K562 (cell line): ENCODE measurements around the gene MAZ. TPM values are rescaled to one million over a fixed set of nuclear protein-coding genes. Genes with fewer than 3 reads are reported as not detected.
A peak's percentile ranks its signal among the peaks of the same experiment; 100 is the strongest.

Experiments used
- CHD4 ChIP-seq: fragments of 200-600 bp; sonication (generic); IDR thresholded peaks from 3 replicates; pipeline ENCODE4 v1.6.1; 2012; ENCODE audit warnings: low read depth, mild to moderate bottlenecking, mixed read lengths, low read length, inconsistent platforms; ENCODE audit not compliant: insufficient read depth, insufficient replicate concordance, poor library complexity, severe bottlenecking
- E2F8 ChIP-seq: fragments of 450-650 bp; IDR thresholded peaks from 2 replicates; pipeline ENCODE4 v1.7.1; 2018; ENCODE audit warnings: mild to moderate bottlenecking, low read depth; ENCODE audit not compliant: partially characterized antibody
- MCM7 ChIP-seq, 2 experiments: fragments of 450-650 bp; IDR thresholded peaks; 2 replicates each; pipeline ENCODE4 v1.6.1; 2016 to 2018
- MEIS2 ChIP-seq: fragments of 450-650 bp; IDR thresholded peaks from 2 replicates; pipeline ENCODE4 v1.6.1; 2014; ENCODE audit warnings: mild to moderate bottlenecking; ENCODE audit not compliant: partially characterized antibody
- NCOA4 ChIP-seq: fragments of 450-650 bp; IDR thresholded peaks from 2 replicates; pipeline ENCODE4 v1.6.1; 2018; ENCODE audit warnings: mild to moderate bottlenecking; ENCODE audit not compliant: partially characterized antibody
- PCBP1 ChIP-seq: fragments of 200-400 bp; formaldehyde crosslinking; IDR thresholded peaks from 2 replicates; pipeline ENCODE4 v1.6.1; 2018; ENCODE audit warnings: mild to moderate bottlenecking, low read depth, low read length; ENCODE audit not compliant: poor library complexity, severe bottlenecking
- SRSF1 ChIP-seq: fragments of 200-400 bp; formaldehyde crosslinking; IDR thresholded peaks from 2 replicates; pipeline ENCODE4 v1.6.1; 2017; ENCODE audit warnings: mild to moderate bottlenecking, low read depth, low read length, moderate library complexity
- SUPT5H ChIP-seq: fragments of 450-650 bp; IDR thresholded peaks from 2 replicates; pipeline ENCODE4 v1.6.1; 2016
- TBP ChIP-seq: optimal IDR thresholded peaks from 2 replicates; pipeline ENCODE3; 2011; ENCODE audit warnings: low read depth, low read length, improper control_type of control experiment
- TCF7 ChIP-seq: sonication (generic); IDR thresholded peaks from 2 replicates; pipeline ENCODE4 v1.6.1; 2016; ENCODE audit warnings: antibody characterized with exemption, borderline replicate concordance
- U2AF1 ChIP-seq: fragments of 200-400 bp; formaldehyde crosslinking; optimal IDR thresholded peaks from 2 replicates; pipeline ENCODE3; 2017; ENCODE audit warnings: mild to moderate bottlenecking, low read depth, low read length, moderate library complexity
- ZBTB1 ChIP-seq: sonication (generic); formaldehyde crosslinking; IDR thresholded peaks from 2 replicates; pipeline ENCODE4 v1.8.1; 2023; ENCODE audit warnings: missing genetic modification reagents, low read depth, mild to moderate bottlenecking, borderline replicate concordance
- ZEB2 ChIP-seq: fragments of 450-650 bp; IDR thresholded peaks from 2 replicates; pipeline ENCODE4 v1.6.1; 2016
- ZFX ChIP-seq: sonication (generic); formaldehyde crosslinking; IDR thresholded peaks from 2 replicates; pipeline ENCODE4 v1.8.0; 2022; ENCODE audit warnings: mild to moderate bottlenecking, missing genetic modification reagents, moderate library complexity
- ZKSCAN3 ChIP-seq: fragments of 250-450 bp; sonication (Bioruptor Pico); IDR thresholded peaks from 2 replicates; pipeline ENCODE4 v1.4.0; 2020
- ZNF318 ChIP-seq, 2 experiments: fragments of 450-650 bp; IDR thresholded peaks; 2 replicates each; pipeline ENCODE4 v1.6.1; 2016; ENCODE audit warnings: mild to moderate bottlenecking in 2 of 2, borderline replicate concordance in 1 of 2, low read depth in 1 of 2, moderate library complexity in 1 of 2
- ZNF444 ChIP-seq: fragments of 250-450 bp; sonication (Bioruptor Pico); IDR thresholded peaks from 2 replicates; pipeline ENCODE4 v1.4.0; 2020; ENCODE audit warnings: mild to moderate bottlenecking, moderate library complexity
- polyA plus RNA-seq, 8 experiments: library from polyadenylated mRNA; depleted of rRNA in 4 of 8; stranded (reverse) in 5 of 8; unstranded in 3 of 8; fragments of >200 nt; fragmentation: Nextera tagmentation in 2 of 8; fragmentation: Illumina TruSeq in 1 of 8; extraction: Ambion mirVana in 2 of 8; extraction: Trizol in 1 of 8; gene quantifications; 2 replicates each; pipeline versions ENCODE4 v1.2.1 to v1.2.3, GENCODE V29; 2011 to 2014; ENCODE audit warnings: inconsistent platforms in 1 of 8, missing spikeins in 1 of 8
- total RNA-seq, 7 experiments: library from RNA; depleted of rRNA in 6 of 7; stranded (reverse); fragments of >200 nt in 6 of 7; fragmentation: Illumina TruSeq in 2 of 7; extraction: Trizol in 2 of 7; gene quantifications; 2 replicates each; pipeline versions ENCODE4 v1.2.1 to v1.2.3, GENCODE V29; 2011 to 2021; ENCODE audit warnings: low replicate concordance in 1 of 7

The MAZ gene
- total and polyA plus RNA-seq, 9 of the 15 experiments (the other 6 are each of a cell fraction or from before 2014, with no cell fraction given): 45.4 to 532 (median 250) TPM

GRCh38 chr16:29806641-29807425, 504 bp downstream of the MAZ start (continued):
- no peak for TF ChIP-seq ZBTB1 (CRISPR knock-in tag)
- no peak for TF ChIP-seq NCOA4
- no peak for TF ChIP-seq TCF7
- peak; percentile 63 for TF ChIP-seq PCBP1
- TF ChIP-seq E2F8: peak; percentile 38
- TF ChIP-seq MCM7 (IDR thresholded peaks at IDR 0.05): no peak
- peak; percentile 58 for TF ChIP-seq TBP
- TF ChIP-seq SUPT5H: peak; percentile 11
- TF ChIP-seq CHD4: no peak
- TF ChIP-seq ZFX: peak; percentile 40; the same call in 1 of the 2 replicates
- TF ChIP-seq SRSF1: no peak
- no peak for TF ChIP-seq ZEB2
- no peak for TF ChIP-seq ZNF318 (IDR thresholded peaks at IDR 0.05; ENCODE audit: borderline replicate concordance in 1 of 2, low read depth in 1 of 2)
- no peak for TF ChIP-seq ZKSCAN3 (CRISPR knock-in tag)
- TF ChIP-seq U2AF1: no peak
- no peak for TF ChIP-seq MEIS2
- TF ChIP-seq ZNF444 (CRISPR knock-in tag): no peak
